Gastrocnemius medialis (tissue), 4 donors: ENCODE measurements around the gene NRSN1.

Source experiments
- POLR2A ChIP-seq, 2 donors: fragments of 450-650 bp; IDR thresholded peaks; one replicate each; pipeline ENCODE4 v1.6.1; 2017; ENCODE audit warnings: antibody characterized with exemption in 2 of 2, mild to moderate bottlenecking in 2 of 2, moderate library complexity in 2 of 2
- TF ChIP-seq, protein P1 (sequence below), 5 experiments: fragments of 450-650 bp in 3 of 5; fragments of 200-600 bp in 2 of 5; sonication (generic) in 2 of 5; IDR thresholded peaks in 4 of 5; conservative IDR thresholded peaks in 1 of 5; 1 replicate in 4 of 5; 2 replicates in 1 of 5; pipeline ENCODE4 v1.5.1; 2016 to 2019; ENCODE audit warnings: antibody characterized with exemption in 5 of 5, mild to moderate bottlenecking in 3 of 5, moderate library complexity in 3 of 5

DNA sequence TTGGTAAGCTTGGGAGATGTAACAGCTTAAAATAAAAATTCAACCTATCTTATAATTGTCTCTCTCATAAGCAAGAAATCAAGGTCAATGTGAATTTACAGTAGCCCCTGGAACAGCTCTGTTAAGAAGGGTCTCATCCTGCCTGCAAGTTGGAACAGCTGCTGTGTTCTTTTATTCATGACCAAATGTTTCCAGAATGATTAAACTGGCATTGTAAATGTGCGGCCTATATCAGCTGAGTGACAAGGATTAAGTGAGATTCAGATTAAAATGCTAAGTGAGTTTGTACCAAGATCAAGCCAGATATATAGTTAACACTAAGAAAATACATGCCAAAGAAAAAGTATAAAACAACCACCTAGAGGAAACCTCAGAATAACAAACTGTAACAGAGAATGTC lies 45.3 kb upstream of the NRSN1 start:
- TF ChIP-seq, protein P1, sequence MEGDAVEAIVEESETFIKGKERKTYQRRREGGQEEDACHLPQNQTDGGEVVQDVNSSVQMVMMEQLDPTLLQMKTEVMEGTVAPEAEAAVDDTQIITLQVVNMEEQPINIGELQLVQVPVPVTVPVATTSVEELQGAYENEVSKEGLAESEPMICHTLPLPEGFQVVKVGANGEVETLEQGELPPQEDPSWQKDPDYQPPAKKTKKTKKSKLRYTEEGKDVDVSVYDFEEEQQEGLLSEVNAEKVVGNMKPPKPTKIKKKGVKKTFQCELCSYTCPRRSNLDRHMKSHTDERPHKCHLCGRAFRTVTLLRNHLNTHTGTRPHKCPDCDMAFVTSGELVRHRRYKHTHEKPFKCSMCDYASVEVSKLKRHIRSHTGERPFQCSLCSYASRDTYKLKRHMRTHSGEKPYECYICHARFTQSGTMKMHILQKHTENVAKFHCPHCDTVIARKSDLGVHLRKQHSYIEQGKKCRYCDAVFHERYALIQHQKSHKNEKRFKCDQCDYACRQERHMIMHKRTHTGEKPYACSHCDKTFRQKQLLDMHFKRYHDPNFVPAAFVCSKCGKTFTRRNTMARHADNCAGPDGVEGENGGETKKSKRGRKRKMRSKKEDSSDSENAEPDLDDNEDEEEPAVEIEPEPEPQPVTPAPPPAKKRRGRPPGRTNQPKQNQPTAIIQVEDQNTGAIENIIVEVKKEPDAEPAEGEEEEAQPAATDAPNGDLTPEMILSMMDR (IDR thresholded peaks at IDR 0.05 in 4 of 5, conservative IDR thresholded peaks at IDR 0.05 in 1 of 5), result no peak
- no peak for TF ChIP-seq POLR2A (IDR thresholded peaks at IDR 0.05)
